ENCODE results near the gene TRPC3. TPM values are rescaled to one million over a fixed set of nuclear protein-coding genes. Genes with fewer than 3 reads are reported as not detected.

The TRPC3 gene
- total and polyA plus RNA-seq, 8 donors = 0.02 to 0.06 (median 0.04) TPM; not detected in 3

DNA sequence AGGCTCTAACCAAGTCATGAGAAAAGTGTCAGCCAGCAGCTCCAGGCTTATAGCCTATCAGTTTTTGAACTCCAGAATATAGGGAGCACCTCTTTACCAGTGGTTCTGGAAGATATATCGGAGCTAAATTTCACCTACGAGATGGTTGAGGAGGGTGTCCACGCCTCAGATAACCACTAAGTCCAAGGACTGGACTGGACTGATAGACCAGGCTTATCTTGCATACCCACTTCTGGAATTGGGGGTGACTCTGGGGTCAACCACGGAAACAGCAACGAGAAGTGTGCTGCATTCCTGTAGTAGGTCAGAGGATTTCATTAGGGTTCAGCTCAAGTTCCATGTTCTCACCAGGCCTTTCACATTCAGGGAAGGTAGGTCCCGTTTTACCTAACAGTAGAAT, 38.6 kb upstream of the TRPC3 start:
- Histone ChIP-seq H3K4me3 (no peak overlapping the region), H3K9me3 (no peaks in the 10 kb centered on the region), H3K4me1 (no peaks in the 10 kb centered on the region), H3K36me3 (no peaks in the 10 kb centered on the region), H3K27me3 (no peaks in the 10 kb centered on the region), H3K27ac (no peak overlapping the region)
- FAIRE-seq = no peak
- DNase-seq = no peak
- no peak for TF ChIP-seq CTCF (IDR thresholded peaks at IDR 0.05)
- intact Hi-C loops (cut with DNase I) = no loop called here
- 64 to 71% methylated on average over 6 of the region's 6 CpGs for WGBS, 2 donors
- no peak for ATAC-seq

DNA sequence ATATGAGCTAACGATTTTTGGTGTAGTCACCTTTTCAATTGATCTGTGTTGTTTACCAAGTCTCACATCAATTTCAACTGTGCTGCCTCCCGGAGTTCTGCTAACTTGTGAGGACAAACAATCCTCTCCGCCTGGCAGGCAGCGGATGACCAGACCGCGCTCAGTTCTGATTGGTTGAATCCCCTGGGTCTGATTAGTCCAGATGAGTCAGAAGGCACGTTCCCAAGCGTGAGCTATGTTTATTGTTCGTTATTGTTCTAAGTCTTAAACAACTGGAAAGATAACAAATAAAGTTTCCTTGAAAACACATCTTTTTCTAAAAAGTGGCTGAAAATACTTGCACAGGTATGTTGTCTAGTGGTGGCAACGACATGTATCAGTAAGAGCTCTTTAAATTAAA, 37.9 kb upstream of the TRPC3 start:
- no peaks in the 10 kb centered on the region for H3K9me3 ChIP-seq
- DNase-seq = no peak
- FAIRE-seq = no peak
- 12 to 13% methylated on average over 10 of the region's 10 CpGs for WGBS, 2 donors
- peak in 1 of 4 donors; percentile 41 for ATAC-seq
- intact Hi-C loops (cut with DNase I) = no loop called here
- no peaks in the 10 kb centered on the region for H3K27me3 ChIP-seq
- TF ChIP-seq CTCF (IDR thresholded peaks at IDR 0.05) = no peak
- H3K36me3 ChIP-seq = no peaks in the 10 kb centered on the region
- no peak overlapping the region for H3K4me3 ChIP-seq
- H3K4me1 ChIP-seq = no peaks in the 10 kb centered on the region
- no peak overlapping the region for H3K27ac ChIP-seq

DNA sequence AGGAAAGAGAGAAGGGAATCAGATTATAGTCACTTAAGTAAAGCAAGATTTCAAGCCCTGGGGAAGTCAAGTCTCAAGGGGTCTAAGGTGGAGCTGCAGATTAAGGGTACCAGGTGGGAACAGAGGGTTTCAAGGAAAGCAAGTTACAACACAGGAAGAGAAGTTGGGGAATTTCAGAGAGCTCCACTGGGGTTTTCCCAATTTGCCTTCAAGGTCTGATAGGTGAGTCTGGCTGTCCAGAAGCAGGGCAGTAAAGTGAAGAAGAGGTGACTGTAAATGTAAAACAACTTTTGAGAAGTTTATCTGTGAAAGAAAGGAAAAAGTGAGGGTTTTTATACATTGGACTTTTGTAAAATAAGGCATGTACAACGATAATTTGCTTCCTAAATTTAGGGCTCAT, 37.1 kb upstream of the TRPC3 start:
- H3K36me3 ChIP-seq = no peaks in the 10 kb centered on the region
- H3K4me3 ChIP-seq = no peak overlapping the region
- no peak for ATAC-seq
- no peaks in the 10 kb centered on the region for H3K27me3 ChIP-seq
- no peak for DNase-seq
- 51 to 69% methylated on average over 1 of the region's 1 CpG for WGBS, 2 donors
- FAIRE-seq = no peak
- no peak overlapping the region for H3K27ac ChIP-seq
- no peak for TF ChIP-seq CTCF (IDR thresholded peaks at IDR 0.05)
- no peaks in the 10 kb centered on the region for H3K9me3 ChIP-seq
- intact Hi-C loops (cut with DNase I) = no loop called here
- no peaks in the 10 kb centered on the region for H3K4me1 ChIP-seq

DNA sequence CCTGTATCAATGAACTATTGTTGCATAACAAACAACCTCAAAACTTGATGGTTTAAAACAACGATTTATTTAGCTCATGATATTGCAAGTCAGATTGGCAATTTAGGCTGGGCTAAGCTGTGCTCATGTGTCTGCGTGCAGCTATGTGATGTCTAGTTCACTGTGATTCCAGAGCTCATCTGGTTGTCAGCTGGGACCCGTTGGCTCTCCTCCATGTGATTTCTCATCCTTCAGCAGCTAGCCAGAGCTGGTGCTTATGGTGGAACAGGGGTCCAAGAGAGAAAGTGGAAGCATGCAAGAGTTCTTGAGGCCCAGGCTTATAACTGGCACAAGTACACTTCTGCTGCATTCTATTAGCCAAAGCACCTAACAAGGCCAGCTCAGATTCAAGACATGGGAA, 28.8 kb upstream of the TRPC3 start:
- Histone ChIP-seq H3K9me3 (no peaks in the 10 kb centered on the region), H3K4me1 (no peaks in the 10 kb centered on the region), H3K36me3 (no peaks in the 10 kb centered on the region), H3K4me3 (no peak overlapping the region), H3K27ac (no peak overlapping the region), H3K27me3 (no peaks in the 10 kb centered on the region)
- FAIRE-seq (no peak), ATAC-seq (no peak), DNase-seq (no peak)
- WGBS, 2 donors = 59 to 79% methylated on average over 3 of the region's 3 CpGs
- intact Hi-C loops (cut with DNase I) = no loop called here
- TF ChIP-seq CTCF (IDR thresholded peaks at IDR 0.05) = no peak

GRCh38 chr4:121978172-121978516, 26.3 kb upstream of the TRPC3 start:
- no peak for FAIRE-seq
- intact Hi-C loops (cut with DNase I) = no loop called here

More at GRCh38 chr4:121978172-121978516, 26.3 kb upstream of the TRPC3 start:
- DNase-seq (no peak), ATAC-seq (no peak)
- Histone ChIP-seq H3K36me3 (no peaks in the 10 kb centered on the region), H3K27ac (no peak overlapping the region), H3K4me3 (no peak overlapping the region), H3K27me3 (no peaks in the 10 kb centered on the region), H3K9me3 (no peaks in the 10 kb centered on the region), H3K4me1 (no peaks in the 10 kb centered on the region)
- TF ChIP-seq CTCF (IDR thresholded peaks at IDR 0.05) = no peak
- 79 to 81% methylated on average over 2 of the region's 2 CpGs for WGBS, 2 donors
